Superior temporal gyrus (tissue), 1 donor: ENCODE measurements around the gene ADORA2A.

Experiments
- DNase-seq: peaks from one replicate; pipeline ENCODE4 v3.0.0-alpha.2; 2016; ENCODE audit errors: extremely low spot score

Gene ADORA2A

GRCh38 chr22:24427500-24428164, at the start of gene ADORA2A:
ADORA2A (plus strand) TSS chr22:24427599; CDS start chr22:24433405, 5,806 bp downstream.
- DNase-seq, result no peak

DNA sequence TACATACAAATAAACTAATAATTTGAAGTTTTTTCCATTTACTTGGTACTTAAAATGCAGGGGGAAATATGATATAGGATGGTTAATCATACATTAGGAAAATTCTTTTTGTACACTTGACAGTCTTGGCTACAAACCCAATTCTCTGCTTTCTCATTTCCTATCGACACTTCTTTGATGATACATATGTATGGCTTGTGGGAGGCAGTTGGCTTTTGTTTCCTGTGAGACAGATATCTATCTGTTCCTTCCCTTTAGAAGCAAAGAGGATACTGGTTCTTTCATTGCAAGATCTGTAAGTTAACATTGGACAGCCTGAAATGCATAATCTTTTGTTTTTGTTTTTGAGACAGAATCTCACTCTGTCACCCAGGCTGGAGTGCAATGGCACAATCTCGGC, 47.9 kb upstream of the ADORA2A start:
- no peak for DNase-seq

DNA sequence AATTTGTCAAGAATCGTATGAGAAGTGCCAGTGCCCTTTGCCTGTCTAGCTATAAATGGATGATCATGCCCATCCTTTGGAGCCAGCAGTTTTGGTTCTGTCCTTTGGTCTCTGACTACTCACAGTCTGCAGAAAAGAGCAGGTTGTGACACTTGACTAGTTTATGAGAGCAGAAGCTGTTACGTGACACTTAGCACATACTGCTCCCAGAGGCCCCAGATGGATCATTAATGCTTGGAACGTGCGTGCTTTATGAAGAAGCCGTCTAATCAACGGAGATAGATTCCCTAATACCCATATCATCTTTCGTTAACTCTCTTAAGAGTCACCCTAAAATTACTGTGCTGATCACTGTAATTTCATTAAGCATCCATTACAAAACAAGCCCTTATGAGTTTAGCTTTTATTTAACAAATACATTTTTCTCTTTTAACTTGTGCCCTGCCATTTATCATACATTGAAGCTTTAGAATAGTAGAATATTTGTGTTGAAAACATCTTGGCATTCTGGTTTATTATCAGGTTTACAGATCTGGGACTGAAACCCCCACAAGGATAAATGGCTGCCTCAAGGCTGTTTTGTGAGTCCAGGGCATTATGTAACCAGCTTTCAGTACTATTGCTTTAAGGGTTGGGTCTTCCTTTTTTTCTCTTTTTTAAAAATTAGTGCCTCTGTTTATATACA, 47.0 kb upstream of the ADORA2A start:
- DNase-seq, result no peak

GRCh38 chr22:24380905-24381230, 46.5 kb upstream of the ADORA2A start:
- no peak for DNase-seq

DNA sequence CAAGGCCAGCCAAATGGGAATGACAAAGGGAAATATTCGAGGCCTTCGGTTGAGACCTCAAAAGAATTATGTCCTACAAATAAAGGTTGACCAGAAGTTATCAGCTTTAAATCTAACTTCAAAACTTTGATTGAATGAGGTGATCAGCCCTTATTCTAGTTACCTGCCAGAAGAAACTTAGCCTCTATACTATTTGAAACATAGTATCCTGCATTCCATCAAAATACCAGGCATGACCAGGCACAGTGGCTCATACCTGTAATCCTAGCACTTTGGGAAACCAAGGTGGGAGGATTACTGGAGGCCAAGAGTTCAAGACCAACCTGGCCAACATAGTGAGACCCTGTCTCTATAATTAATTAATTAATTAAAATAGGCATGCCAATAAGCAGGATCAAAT, 44.3 kb upstream of the ADORA2A start:
- no peak for DNase-seq

GRCh38 chr22:24384131-24384530, 43.3 kb upstream of the ADORA2A start:
- DNase-seq, result no peak

GRCh38 chr22:24386937-24387471, 40.4 kb upstream of the ADORA2A start:
- DNase-seq, result no peak

DNA sequence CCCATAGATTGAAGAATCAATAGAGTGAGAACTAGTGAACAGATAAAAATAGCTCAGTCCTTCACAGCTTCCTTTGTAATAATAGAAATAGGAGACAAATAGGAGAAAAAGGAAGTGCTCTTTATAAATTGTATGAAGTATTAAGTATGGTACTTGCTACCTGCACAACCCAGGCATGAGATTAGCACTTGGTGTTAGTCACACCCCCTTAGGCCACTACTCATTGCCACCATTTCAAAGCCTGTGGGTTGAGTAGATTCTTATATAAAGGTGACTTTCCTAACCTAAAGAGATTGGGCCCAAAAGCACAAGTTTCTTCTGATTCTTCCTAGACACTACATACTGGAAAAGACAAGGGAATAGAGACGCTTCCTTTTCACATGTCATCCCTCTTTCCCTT, 37.7 kb upstream of the ADORA2A start:
- no peak for DNase-seq

GRCh38 chr22:24390156-24390555, 37.2 kb upstream of the ADORA2A start:
- no peak for DNase-seq

DNA sequence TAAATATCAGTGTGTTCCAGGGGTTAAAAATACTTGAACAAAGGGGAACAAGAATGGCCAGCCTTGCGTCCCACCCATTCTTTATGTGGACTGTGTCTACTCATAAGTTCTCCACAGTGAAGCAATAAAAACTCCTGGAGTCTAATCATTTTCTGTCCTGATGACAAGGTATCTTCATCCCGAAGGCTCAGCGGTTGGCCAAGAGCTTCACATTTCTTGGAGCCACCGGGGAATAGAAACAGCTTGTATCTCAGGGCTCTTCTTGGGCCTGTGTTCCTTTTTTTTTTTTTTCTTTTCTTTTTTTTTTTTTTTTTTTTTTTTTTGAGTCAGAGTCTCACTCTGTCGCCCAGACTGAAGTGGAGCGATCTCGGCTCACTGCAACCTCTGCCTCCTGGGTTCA, 36.8 kb upstream of the ADORA2A start:
- DNase-seq, result no peak

DNA sequence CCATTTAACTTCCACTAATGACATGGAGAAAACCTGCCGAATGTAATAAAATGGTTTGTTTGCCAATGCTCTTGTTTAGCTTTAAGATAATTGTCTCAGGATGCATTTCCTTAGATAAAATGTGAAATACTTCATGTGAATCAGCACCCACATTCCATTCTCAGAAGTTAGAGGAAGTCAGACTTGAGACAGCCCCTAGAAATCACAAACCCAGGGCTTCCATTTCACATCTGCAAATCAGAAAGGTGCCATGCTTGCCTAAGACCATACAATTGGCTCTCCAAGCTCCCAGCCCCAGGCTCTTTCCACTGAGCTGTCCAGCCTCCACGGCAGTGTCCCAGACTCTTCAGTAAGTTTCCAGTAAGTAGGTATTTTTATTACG, 35.6 kb upstream of the ADORA2A start:
- DNase-seq, result no peak

GRCh38 chr22:24392218-24392931, 35.0 kb upstream of the ADORA2A start:
- DNase-seq, result no peak

GRCh38 chr22:24393012-24393559, 34.3 kb upstream of the ADORA2A start:
- no peak for DNase-seq

DNA sequence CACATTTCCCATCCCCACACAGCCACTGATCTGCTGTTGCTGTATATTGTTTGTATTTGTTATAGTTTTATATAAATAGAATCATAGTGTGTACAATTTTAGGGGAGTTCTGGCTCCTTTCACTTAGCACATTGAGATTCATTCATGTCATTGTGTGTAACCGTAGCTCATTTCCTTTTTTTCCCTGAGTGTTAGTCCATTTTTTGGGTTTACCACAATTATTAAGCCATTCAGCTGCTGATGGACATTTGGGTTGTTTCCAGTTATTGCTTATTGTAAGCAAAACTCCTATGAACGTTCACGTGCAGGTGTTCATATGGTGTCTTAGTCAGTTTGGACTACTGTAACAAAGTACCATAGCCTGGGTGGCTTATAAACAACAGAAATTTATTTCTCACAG, 33.6 kb upstream of the ADORA2A start:
- no peak for DNase-seq

GRCh38 chr22:24394254-24394653, 33.1 kb upstream of the ADORA2A start:
- DNase-seq, result no peak

- DNase-seq, result no peak
Measured at GRCh38 chr22:24398409-24398808, 29.0 kb upstream of the ADORA2A start.

- peak; percentile 28 for DNase-seq
Measured at GRCh38 chr22:24400034-24400725, 27.2 kb upstream of the ADORA2A start.

DNA sequence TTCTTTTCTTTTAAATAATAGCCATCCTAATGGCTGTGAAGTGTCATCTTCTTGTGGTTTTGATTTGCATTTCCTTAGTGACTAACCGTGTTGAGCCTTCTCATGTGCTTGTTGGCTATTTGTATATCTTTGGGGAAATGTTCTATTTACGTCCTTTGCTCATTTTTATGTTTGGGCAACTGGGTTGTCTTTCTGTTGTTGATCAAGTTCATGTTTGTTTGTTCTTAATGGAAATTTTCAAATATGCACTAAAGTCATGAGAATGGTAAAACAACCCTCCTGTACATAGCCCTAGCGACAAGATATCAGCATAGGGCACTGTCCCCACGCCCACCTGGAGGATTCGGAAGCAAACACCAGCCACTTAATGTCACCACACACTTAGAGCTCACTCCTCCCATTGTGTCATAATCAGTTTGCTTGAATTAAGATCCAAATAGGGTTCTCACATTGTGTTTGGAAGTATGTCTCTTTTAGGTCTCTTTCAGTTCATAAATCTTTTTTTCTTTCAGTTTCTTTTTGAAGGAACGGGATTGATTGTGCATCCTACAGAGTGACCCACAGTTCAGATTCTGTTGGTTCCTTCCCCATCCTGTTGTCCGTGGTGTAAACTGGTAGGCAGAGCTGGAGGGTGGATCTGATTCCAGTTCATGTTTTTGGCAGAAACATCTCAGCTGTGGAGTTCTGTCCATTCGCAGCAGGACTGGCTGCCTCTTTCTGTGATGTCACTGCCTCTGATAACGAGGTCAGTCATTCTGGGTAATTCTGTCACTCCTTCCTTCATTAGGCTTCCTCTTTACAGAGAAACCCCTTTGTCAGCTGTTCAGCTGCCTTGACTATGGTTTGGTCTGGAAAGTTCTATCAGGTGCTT, 26.4 kb upstream of the ADORA2A start:
- no peak for DNase-seq

- DNase-seq, result no peak
Measured at GRCh38 chr22:24401931-24402367, 25.4 kb upstream of the ADORA2A start.

GRCh38 chr22:24402460-24403192, 24.8 kb upstream of the ADORA2A start:
- DNase-seq, result peak; percentile 46
